Measurements from ENCODE around the gene SPATA31E1. TPM values are rescaled to one million over a fixed set of nuclear protein-coding genes. Genes with fewer than 3 reads are reported as not detected.

The SPATA31E1 gene
- total RNA-seq, 4 donors from 2014 or later = not detected

DNA sequence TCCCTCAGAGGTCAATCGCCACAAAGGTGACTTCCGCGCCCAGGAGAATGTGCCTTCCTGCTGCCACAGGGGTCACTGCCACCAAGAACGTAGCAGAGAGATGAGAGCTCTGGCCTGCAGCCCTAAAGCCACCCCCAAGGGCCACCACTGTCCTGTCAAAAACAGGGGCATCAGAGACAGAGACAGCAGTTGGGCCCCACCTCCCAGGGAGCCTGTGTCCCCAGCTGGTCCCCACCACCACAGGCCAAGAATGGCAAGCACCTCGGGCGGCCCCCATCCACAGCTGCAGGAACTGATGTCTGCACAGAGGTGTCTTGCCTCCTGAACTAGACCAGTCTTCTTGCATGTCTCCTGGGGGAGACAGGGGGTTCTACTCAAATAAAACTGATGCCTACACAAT is 5.8 kb downstream of the SPATA31E1 start:
- no peak for TF ChIP-seq POLR2A (IDR thresholded peaks at IDR 0.05; ENCODE audit: low read depth)
- TF ChIP-seq, protein P1, sequence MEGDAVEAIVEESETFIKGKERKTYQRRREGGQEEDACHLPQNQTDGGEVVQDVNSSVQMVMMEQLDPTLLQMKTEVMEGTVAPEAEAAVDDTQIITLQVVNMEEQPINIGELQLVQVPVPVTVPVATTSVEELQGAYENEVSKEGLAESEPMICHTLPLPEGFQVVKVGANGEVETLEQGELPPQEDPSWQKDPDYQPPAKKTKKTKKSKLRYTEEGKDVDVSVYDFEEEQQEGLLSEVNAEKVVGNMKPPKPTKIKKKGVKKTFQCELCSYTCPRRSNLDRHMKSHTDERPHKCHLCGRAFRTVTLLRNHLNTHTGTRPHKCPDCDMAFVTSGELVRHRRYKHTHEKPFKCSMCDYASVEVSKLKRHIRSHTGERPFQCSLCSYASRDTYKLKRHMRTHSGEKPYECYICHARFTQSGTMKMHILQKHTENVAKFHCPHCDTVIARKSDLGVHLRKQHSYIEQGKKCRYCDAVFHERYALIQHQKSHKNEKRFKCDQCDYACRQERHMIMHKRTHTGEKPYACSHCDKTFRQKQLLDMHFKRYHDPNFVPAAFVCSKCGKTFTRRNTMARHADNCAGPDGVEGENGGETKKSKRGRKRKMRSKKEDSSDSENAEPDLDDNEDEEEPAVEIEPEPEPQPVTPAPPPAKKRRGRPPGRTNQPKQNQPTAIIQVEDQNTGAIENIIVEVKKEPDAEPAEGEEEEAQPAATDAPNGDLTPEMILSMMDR (IDR thresholded peaks at IDR 0.05) = no peak
- TF ChIP-seq EP300 (IDR thresholded peaks at IDR 0.05) = no peak
- no peak for TF ChIP-seq POLR2AphosphoS5 (IDR thresholded peaks at IDR 0.05)
- intact Hi-C loops (cut with DNase I) = no loop called here
- DNase-seq (ENCODE audit: extremely low spot score) = peak; percentile 89

DNA sequence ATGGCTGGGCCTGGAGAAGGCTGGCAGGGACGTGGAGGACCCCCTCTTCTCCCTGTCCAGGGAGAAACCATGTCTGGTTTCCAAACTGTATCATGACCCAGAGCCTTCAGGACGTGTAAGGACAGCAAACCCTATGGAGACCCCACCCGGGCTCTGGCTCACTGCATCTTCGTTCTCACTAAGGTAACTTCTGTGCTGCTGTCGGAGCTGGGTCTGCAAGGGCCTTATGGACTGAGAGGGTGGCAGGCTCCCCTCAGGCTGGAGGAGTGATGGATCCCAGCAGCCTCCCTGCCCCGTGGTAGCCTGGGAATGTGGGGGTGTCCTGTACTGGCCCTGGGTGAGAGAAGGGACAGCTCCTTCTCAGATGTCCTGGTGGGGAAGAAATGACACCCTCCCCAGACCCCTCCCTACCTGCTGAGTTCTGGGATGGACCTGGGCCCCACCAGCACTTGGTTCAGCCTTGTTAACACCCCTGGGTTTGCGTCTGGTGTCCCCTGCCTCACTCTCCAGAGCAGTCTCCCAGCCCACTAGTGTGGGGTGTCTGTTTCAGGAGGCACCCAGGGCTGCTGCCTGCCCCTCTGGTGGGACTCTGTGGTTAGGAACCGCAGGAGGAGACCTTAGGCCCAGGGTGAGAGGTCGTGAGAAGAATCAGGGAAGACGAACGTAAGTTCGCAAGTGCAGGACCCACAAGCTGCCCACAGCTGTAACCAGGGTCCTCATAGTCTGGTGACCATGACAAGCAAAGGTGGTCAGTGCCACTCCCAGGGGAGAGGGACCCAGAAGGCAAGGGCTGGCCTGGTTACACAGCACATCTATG is 6.6 kb downstream of the SPATA31E1 start:
- Histone ChIP-seq H3K4me1 (no peaks in the 10 kb centered on the region), H3K9me3 (no peaks in the 10 kb centered on the region), H3K36me3 (no peaks in the 10 kb centered on the region), H3K27me3 (peaks cover 0 to 6% (median 0%) of the 10 kb centered on the region in 4 donors), H3K4me3 (no peak overlapping the region), H3K27ac (replicated peaks in 1 of 4) (no peak overlapping the region)
- DNase-seq (ENCODE audit: extremely low spot score) = peak; percentile 87
- WGBS = 100% methylated on average over 8 of the region's 12 CpGs
- intact Hi-C loops (cut with DNase I) = no loop called here
- TF ChIP-seq POLR2AphosphoS5 (IDR thresholded peaks at IDR 0.05) (no peak), EP300 (IDR thresholded peaks at IDR 0.05) (no peak), POLR2A (IDR thresholded peaks at IDR 0.05; ENCODE audit: low read depth) (no peak)
- TF ChIP-seq, protein P1 (IDR thresholded peaks at IDR 0.05) = no peak

More for the DNA sequence above, 5.8 kb downstream of the SPATA31E1 start:
- no peak overlapping the region for H3K4me3 ChIP-seq
- WGBS = 92% methylated on average over 4 of the region's 6 CpGs
- H3K27me3 ChIP-seq = peaks cover 0 to 6% (median 0%) of the 10 kb centered on the region in 4 donors
- no peaks in the 10 kb centered on the region for H3K36me3 ChIP-seq
- no peaks in the 10 kb centered on the region for H3K4me1 ChIP-seq
- no peaks in the 10 kb centered on the region for H3K9me3 ChIP-seq
- no peak overlapping the region for H3K27ac ChIP-seq (replicated peaks in 1 of 4)

DNA sequence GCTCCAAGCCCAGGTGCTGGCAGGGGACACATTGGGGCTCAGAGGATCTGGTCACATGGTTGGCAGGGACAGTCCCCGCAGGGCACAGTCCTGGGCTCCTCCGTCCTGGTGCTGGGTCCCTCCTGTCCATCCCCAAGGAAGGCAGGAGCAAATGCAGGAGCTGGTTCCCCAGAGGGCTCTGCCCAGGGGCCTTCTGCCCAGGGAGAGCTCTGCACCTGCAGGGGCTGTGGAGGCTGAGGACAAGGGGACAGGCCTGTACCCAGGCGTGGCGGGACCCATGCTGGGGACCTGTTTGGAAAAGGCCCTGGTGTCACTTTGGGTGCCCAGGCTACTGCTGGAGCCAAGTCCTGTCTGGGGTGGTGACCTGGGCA is 7.2 kb downstream of the SPATA31E1 start:
- H3K27ac ChIP-seq (replicated peaks in 1 of 4) = no peak overlapping the region
- no peak overlapping the region for H3K4me3 ChIP-seq
- no peaks in the 10 kb centered on the region for H3K9me3 ChIP-seq
- H3K36me3 ChIP-seq = no peaks in the 10 kb centered on the region
- TF ChIP-seq POLR2A (IDR thresholded peaks at IDR 0.05; ENCODE audit: low read depth) (no peak), EP300 (IDR thresholded peaks at IDR 0.05) (no peak), POLR2AphosphoS5 (IDR thresholded peaks at IDR 0.05) (no peak)
- TF ChIP-seq, protein P1 (IDR thresholded peaks at IDR 0.05) = no peak
- intact Hi-C loops (cut with DNase I) = no loop called here
- WGBS = 87% methylated on average over 3 of the region's 4 CpGs
- DNase-seq (ENCODE audit: extremely low spot score) = peak; percentile 91
- H3K4me1 ChIP-seq = no peaks in the 10 kb centered on the region
- H3K27me3 ChIP-seq = peaks cover 0 to 6% (median 0%) of the 10 kb centered on the region in 4 donors

DNA sequence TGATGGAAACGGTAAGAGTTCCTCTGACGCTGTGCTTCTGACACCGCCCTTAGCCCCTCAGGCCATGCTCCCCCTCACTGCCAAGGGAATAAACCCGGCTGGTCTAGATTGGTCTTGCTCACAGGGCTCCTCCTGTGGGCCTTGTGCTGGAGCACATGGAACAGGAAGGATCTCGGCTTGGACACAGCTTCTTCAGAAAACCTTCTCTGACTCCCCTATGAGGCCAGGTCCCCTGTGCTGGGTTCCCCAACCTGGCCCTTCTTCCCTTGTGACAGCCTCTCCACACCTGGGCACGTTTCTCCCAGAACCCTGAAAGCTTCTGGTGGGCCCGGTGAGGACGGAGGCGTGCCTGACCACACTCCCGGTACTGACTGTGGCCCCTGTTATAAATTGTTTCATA is 8.2 kb downstream of the SPATA31E1 start:
- 87% methylated on average over 10 of the region's 10 CpGs for WGBS
- no peak for DNase-seq (ENCODE audit: extremely low spot score)
- TF ChIP-seq, protein P1 (IDR thresholded peaks at IDR 0.05) = no peak
- TF ChIP-seq POLR2A (IDR thresholded peaks at IDR 0.05; ENCODE audit: low read depth) (no peak), POLR2AphosphoS5 (IDR thresholded peaks at IDR 0.05) (no peak), EP300 (IDR thresholded peaks at IDR 0.05) (no peak)
- H3K9me3 ChIP-seq = no peaks in the 10 kb centered on the region
- H3K27ac ChIP-seq (replicated peaks in 1 of 4) = no peak overlapping the region
- no peaks in the 10 kb centered on the region for H3K4me1 ChIP-seq
- H3K36me3 ChIP-seq = no peaks in the 10 kb centered on the region
- H3K4me3 ChIP-seq = no peak overlapping the region
- peaks cover 0 to 4% (median 0%) of the 10 kb centered on the region in 4 donors for H3K27me3 ChIP-seq
- intact Hi-C loops (cut with DNase I) = no loop called here

All from esophagus muscularis mucosa (tissue), 4 donors.